DMS153 treated with DMSO at 0.1 percent for 48 hours (cell line): Measurements from ENCODE around the gene ANAPC16.
"Not testable (repeated sequence)": the region's sequence is repeated elsewhere in the genome, so short reads cannot be mapped to it uniquely, and the experiment has no call there.

ENCODE experiments used
- DNase-seq: peaks from one replicate; lab custom pipeline; 2025; ENCODE audit not compliant: unreplicated experiment; lab: John Stamatoyannopoulos, UW

ANAPC16 gene

GRCh38 chr10:72242675-72243074 lies 26.9 kb downstream of the ANAPC16 start:
- DNase-seq = no peak

- DNase-seq = no peak
Measured at GRCh38 chr10:72243822-72244437, 28.1 kb downstream of the ANAPC16 start.

GRCh38 chr10:72244573-72245038 lies 28.8 kb downstream of the ANAPC16 start:
- no peak for DNase-seq

- DNase-seq = no peak
Measured at GRCh38 chr10:72245949-72246525, 30.2 kb downstream of the ANAPC16 start.

GRCh38 chr10:72248468-72249151 lies 32.8 kb downstream of the ANAPC16 start:
- peak; percentile 60 for DNase-seq

GRCh38 chr10:72249176-72249862 lies 33.5 kb downstream of the ANAPC16 start:
- not testable (repeated sequence) for DNase-seq

- no peak for DNase-seq
Measured at GRCh38 chr10:72250666-72251065, 34.9 kb downstream of the ANAPC16 start.

GRCh38 chr10:72251635-72252034 lies 35.8 kb downstream of the ANAPC16 start:
- no peak for DNase-seq

GRCh38 chr10:72252972-72253371 lies 37.2 kb downstream of the ANAPC16 start:
- no peak for DNase-seq

- no peak for DNase-seq
Measured at GRCh38 chr10:72253578-72253977, 37.8 kb downstream of the ANAPC16 start.

- no peak for DNase-seq
Measured at GRCh38 chr10:72254813-72255568, 39.2 kb downstream of the ANAPC16 start.

- no peak for DNase-seq
Measured at GRCh38 chr10:72255977-72256729, 40.3 kb downstream of the ANAPC16 start.

GRCh38 chr10:72257051-72257892 lies 41.5 kb downstream of the ANAPC16 start:
- no peak for DNase-seq

GRCh38 chr10:72258617-72259016 lies 42.8 kb downstream of the ANAPC16 start:
- no peak for DNase-seq

- no peak for DNase-seq
Measured at GRCh38 chr10:72259491-72260238, 43.9 kb downstream of the ANAPC16 start.

GRCh38 chr10:72260239-72260975 lies 44.6 kb downstream of the ANAPC16 start:
- peak; percentile 56 for DNase-seq

- no peak for DNase-seq
Measured at GRCh38 chr10:72260976-72261783, 45.4 kb downstream of the ANAPC16 start.
